CD1c-positive myeloid dendritic cell (primary cell): ENCODE results near the gene DGCR6L.
"Not testable (repeated sequence)": the region's sequence is repeated elsewhere in the genome, so short reads cannot be mapped to it uniquely, and the experiment has no call there.

Experiments
- DNase-seq: peaks from one replicate; pipeline ENCODE4 v3.0.0-alpha.2; 2016; ENCODE audit errors: extremely low spot score

The DGCR6L gene

GRCh38 chr22:20291604-20292063 lies 28.2 kb downstream of the DGCR6L start:
- DNase-seq = no peak

- DNase-seq = no peak
Measured at GRCh38 chr22:20291249-20291586, 28.6 kb downstream of the DGCR6L start.

- no peak for DNase-seq
Measured at GRCh38 chr22:20290578-20291248, 29.1 kb downstream of the DGCR6L start.

- no peak for DNase-seq
Measured at GRCh38 chr22:20290045-20290392, 29.8 kb downstream of the DGCR6L start.

GRCh38 chr22:20289182-20290044 lies 30.4 kb downstream of the DGCR6L start:
- not testable (repeated sequence) for DNase-seq

- not testable (repeated sequence) for DNase-seq
Measured at GRCh38 chr22:20286784-20287423, 33.0 kb downstream of the DGCR6L start.

GRCh38 chr22:20286312-20286660 lies 33.6 kb downstream of the DGCR6L start:
- DNase-seq = not testable (repeated sequence)

GRCh38 chr22:20285473-20286311 lies 34.2 kb downstream of the DGCR6L start:
- peak; percentile 76 for DNase-seq

GRCh38 chr22:20284471-20285086 lies 35.3 kb downstream of the DGCR6L start:
- no peak for DNase-seq

- DNase-seq = no peak
Measured at GRCh38 chr22:20283674-20284066, 36.2 kb downstream of the DGCR6L start.

- DNase-seq = no peak
Measured at GRCh38 chr22:20282901-20283673, 36.8 kb downstream of the DGCR6L start.

- DNase-seq = no peak
Measured at GRCh38 chr22:20281891-20282290, 38.0 kb downstream of the DGCR6L start.

- DNase-seq = not testable (repeated sequence)
Measured at GRCh38 chr22:20281473-20281872, 38.4 kb downstream of the DGCR6L start.

GRCh38 chr22:20280866-20281265 lies 39.0 kb downstream of the DGCR6L start:
- no peak for DNase-seq

- not testable (repeated sequence) for DNase-seq
Measured at GRCh38 chr22:20280163-20280562, 39.7 kb downstream of the DGCR6L start.

GRCh38 chr22:20279662-20280134 lies 40.2 kb downstream of the DGCR6L start:
- no peak for DNase-seq

GRCh38 chr22:20278726-20279490 lies 41.0 kb downstream of the DGCR6L start:
- DNase-seq = not testable (repeated sequence)

- DNase-seq = not testable (repeated sequence)
Measured at GRCh38 chr22:20277936-20278635, 41.8 kb downstream of the DGCR6L start.

- DNase-seq = no peak
Measured at GRCh38 chr22:20276468-20276867, 43.4 kb downstream of the DGCR6L start.
